ENCODE results near the gene WNT8B.
A peak's percentile ranks its signal among the peaks of the same experiment; 100 is the strongest.

Gene WNT8B

DNA sequence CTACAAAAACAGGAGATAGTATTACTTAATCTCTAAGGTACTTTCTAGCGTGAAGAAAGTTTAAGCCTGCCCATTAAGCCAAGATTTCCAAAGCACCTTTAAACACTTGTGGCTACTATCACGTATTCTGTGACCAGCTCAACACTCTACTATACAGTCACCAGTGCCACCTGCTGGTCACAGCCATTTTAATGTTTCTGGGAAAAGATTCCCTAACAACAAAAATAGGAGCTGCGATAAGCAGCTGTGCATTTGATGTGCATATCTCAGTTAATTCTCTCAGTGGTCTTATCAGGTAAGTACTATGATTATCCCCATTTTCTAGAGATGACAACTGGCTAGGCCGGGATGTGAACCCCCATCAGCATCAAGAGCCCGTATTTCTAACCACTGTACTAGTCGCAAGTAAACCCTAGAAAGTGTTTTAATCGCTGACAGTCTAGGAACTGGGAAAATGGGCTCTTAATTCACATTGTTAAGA lies 56.0 kb downstream of the WNT8B start:
- peak in 50 of 58 donors; percentile 3 to 71 (median 32) for DNase-seq

DNA sequence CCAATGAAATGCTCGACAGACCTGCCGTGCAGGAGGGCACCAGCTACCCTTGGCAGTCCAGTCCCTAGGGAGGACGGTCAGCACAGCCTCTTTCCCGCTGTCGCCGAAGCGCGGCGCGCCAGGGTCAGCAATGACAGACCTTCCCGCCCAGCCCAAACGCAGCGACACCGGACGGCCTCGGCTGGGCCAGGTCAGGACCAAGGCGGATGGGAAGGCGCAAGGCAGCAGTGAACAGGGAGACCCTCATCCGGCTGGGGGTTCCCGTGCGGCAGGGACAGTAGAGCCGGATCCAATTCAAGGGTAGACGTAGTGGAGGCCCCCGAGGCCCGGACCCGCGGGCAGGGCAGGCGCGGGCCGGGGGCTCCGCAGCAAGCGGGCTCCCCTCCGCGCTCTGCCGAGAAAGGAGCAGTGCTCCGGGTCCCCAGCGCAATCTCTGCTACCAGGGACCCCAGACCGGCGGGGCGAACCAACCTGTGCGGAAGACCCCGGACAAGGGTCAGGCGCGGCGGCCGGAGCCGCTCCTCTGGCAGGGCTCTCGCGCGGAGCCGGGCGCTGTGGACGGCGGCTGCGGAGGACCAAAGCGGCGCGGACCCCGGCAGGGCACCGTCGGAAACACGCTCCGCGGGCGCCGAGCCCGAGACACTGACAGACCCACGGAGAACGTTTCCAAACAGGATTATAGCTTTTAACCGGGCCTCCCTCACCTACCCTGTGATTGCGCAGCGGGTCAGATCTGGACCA lies 56.7 kb downstream of the WNT8B start, which contains the start of gene SEC31B:
Gene SEC31B, minus strand, starts transcription at position 551 of the 741 bp plus-strand sequence. CDS start 2,909 bp downstream, outside the sequence.
- peak in 53 of 58 donors; percentile 3 to 70 (median 39) for DNase-seq

- no peak for DNase-seq
These were observed 58.0 kb downstream of the WNT8B start for GRCh38 chr10:100520811-100521210.

- no peak for DNase-seq
These were observed 59.4 kb downstream of the WNT8B start for GRCh38 chr10:100522107-100522801.

- DNase-seq = no peak
These were observed 60.1 kb downstream of the WNT8B start for GRCh38 chr10:100522945-100523344.

DNA sequence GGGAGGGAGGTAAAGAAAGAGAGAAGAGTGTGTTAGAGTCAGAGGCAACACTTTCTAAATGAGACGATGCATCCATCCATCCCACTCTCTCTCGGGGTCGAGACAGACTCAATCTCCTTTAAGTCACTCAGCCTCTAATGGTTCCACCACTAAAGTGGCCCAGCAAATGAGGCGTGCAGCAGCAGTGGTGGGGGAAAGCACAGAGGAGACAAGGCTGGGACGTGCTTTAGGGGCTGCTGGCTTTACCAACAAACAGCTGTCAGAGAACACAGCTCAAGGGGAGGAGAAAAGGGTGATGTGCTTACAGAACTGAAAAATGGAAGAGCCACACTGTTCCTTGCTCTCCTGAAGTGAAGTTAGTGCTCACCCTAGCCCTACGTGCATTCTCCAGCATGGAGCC lies 61.4 kb downstream of the WNT8B start:
- no peak for DNase-seq

DNA sequence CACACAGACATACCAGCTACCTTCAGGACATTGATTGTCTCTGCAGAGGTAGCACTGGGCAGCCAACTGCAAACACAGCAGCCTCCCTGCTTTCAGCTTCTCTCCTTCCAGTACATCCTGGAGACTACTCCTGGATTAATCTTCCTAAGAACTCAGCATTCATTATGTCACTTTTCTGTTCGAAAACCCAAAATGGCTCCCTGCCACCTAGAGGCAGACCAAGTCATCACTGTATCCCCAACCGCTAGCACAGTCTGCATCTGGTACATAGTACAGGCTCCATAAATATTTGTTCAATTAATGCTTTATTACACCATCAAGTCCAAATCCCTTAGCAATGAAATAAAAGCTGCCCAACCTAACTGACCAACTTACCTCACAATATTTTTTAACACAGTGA lies 61.8 kb downstream of the WNT8B start:
- peak in 1 of 58 donors; percentile 6 for DNase-seq

GRCh38 chr10:100528123-100528886 lies 65.5 kb downstream of the WNT8B start:
- no peak for DNase-seq

GRCh38 chr10:100528921-100529474 lies 66.2 kb downstream of the WNT8B start:
- peak in 8 of 58 donors; percentile 7 to 65 (median 34) for DNase-seq

DNA sequence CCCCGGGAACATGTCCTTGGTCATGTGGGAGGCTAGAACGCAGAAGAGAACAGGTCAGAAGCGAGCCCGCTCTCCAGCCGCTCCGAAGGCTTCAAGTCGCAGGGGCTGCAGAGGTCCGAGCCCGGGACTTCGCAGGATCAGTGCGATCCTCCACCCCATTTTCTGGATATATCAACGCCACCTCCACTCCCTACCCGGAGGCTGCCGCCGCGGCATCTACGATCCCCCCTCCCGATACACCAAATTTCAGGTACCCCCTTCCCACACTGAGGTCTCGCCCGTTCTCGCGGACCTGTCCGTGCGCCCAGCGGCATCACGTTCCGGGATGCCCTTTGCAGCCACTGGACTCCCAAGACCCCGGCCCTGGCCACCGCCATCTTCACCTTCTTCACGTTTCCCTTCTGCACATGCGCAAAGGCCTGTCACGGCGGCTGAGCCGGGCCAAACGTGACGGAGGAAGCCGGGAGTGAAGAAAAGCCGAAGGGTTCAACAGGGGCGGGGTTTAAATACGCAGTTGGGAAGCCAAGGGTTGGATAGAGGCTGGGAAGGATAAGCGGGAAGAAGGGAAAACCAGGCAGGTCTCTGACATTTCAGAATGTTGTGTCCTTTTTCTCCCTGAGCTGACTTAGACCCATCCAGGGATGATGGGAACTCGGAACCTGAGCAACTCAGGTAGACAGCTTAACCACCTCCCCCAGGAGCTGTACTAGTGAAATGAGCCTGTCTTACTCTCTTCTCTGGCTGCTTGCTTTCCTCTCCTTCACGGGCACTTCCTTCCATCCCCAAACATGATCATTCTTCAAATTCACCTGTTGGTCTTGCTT lies 66.9 kb downstream of the WNT8B start, which contains the start of gene NDUFB8:
Gene NDUFB8, minus strand, starts transcription at position 397 of the 824 bp plus-strand sequence. Its CDS starts 20 bp downstream, at position 377.
- DNase-seq = peak; percentile 49 to 94 (median 84)

- DNase-seq = no peak
These were observed 69.0 kb downstream of the WNT8B start for GRCh38 chr10:100531761-100532160.

All from anterior cingulate cortex (tissue), 58 donors.